GM15510 (cell line): ENCODE results near the gene GTF2H3.

Experiments used
- POLR2A ChIP-seq: IDR thresholded peaks from 3 replicates; pipeline ENCODE4 v1.6.1; 2011; ENCODE audit warnings: borderline replicate concordance; ENCODE audit not compliant: insufficient read length; ENCODE audit errors: extremely low read depth

GTF2H3 gene

DNA sequence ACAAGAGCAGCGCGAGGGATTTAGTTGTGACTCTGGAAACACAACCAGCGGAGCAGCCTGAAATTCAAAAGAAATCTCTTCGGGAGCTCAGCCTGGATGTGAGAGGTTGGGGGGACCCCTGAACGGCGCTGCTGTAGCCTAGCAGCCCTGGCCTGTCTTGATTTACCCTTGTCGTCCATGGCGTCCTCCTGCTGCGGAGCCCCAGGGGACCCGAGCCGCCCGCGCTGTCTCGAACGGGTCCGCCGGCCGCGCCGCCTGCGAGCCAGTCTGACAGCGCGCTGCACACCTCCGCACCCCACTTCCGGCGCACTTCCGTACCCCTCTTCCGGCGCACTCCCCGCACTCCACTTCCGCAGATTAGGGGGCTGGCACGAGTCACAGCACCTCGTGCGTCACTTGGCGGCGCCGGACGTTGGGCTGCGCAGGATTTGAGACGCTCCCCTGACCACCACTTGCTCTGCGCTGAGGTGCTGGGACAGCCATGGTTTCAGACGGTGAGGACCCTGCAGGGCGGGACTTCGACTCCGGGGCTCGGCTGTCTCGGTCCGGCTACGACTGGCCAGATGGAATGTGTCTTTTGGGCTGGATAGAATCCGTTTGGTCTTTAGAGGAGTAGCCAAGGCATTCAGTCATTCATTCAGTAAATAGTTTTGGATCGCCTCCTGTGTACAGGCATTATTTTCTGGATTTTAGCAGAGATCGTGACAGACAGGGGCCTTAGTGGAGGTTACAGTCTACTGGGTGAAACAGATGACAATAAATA, at the start of gene GTF2H3, which contains the start of gene EIF2B1:
Gene GTF2H3 (plus strand): TSS at position 451 of the 763 bp plus-strand sequence. CDS start 31 bp downstream, at position 482.
Gene EIF2B1 (minus strand): TSS at position 308 of the 763 bp plus-strand sequence. CDS start 129 bp downstream, at position 179.
- peak; percentile 96 for TF ChIP-seq POLR2A

DNA sequence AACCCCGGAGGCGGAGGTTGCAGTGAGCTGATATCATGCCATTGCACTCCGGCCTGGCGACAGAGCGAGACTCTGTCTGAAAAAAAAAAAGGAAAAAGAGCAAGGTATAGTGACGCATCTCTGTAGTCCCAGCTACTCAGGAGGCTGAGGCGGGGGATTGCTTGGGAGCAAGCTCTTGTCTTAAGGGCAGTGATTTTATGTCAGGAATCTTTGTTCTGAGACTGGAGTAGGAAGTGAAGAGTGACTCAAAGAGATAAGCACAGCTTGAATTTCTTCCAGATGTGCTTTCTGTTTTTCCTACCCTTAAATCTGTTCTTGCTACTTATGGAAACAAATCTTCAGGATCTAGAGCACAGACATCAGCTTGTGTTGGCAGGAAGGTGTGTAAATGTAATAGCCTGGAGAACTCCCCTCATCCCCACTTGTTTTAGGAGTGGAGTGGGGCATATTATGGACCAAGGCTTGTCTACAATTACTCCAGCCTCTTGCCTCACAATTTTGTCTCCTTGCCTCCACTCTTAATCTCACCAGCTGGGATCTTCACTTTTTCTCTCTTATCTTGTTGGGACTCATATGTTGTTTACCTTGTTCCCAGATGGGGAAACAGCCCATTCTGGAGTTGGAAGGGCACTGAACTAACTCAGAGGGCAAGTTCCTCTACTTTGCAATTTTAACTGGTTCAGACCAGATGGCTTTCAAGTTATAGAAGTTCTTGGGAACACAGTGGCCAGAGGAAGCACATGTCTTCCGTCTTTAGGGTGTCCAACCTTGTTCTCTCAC, 41.7 kb upstream of the GTF2H3 start:
- no peak for TF ChIP-seq POLR2A

DNA sequence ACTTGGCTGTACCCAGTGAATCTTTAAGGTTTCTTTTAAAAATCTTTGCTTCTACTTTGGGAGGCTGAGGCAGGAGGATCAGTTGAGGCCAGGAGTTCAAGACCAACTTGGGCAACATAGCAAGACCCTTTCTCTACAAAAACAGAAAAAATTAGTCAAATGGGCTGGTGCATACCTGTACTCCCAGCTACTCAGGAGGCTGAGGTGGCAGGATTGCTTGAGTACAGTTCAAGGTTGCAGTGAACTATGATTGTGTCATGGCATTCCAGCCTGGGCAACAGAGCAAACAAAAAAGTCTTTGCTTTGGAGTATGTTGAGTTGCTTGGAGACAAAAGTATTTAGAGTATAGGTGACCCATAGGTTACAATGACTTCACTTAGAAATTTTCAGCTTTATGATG, 37.9 kb upstream of the GTF2H3 start:
- no peak for TF ChIP-seq POLR2A

DNA sequence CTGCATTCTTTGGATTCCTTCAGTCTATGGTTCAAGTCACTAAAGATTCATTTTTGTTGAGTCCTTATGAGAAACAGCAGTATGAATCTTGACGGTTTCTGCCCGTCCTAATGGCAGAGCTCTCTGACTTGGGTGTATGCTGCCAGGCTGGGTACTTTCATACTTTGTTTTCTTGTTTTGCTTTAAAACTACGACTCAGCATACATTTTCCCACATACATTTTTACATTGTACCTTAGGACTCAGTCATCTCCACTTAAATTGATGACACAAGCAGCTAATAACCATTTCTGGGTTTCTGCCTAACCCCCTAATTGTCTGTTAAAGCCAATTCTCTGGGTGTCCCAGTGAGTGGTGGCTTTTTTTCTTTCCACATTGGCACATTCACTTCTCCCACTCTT, 36.5 kb upstream of the GTF2H3 start:
- no peak for TF ChIP-seq POLR2A

DNA sequence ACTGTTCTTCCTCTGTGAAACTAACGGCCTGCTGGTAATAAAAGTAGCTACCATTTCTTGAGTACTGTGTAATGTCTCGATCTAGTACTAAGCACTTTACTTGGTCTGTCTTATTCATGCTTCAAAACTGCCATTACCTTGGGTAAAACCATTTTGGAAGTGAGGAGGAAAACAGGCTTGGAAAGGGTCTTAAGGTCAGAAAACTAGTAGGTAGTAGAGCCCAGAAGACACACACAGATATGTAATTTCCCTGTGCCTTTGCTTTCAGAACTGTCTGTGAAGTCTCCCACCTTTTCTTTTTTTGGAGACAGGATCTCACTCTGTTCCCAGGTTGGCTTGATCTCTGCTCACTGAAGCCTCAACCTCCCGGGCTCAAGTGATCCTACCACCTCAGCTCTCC, 35.1 kb upstream of the GTF2H3 start:
- no peak for TF ChIP-seq POLR2A

DNA sequence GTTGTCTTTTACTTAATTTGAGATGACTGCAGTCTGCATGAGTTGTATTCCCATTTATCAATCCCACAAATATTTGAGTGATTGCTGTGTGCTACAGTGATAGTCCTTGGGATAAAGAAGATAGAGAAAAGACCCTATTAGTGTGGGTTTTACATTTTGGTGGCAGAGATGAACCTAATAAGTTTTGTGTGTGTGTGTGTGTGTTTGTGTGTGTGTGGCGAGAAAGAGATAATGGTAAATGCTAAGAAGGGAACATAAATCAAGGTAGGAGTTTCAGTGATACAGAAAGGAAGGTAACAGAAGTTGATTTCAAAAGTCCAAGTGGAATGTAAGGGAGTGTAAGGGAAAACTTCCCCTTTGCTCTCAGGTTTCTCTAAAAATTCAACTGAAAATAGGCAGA, 34.3 kb upstream of the GTF2H3 start:
- TF ChIP-seq POLR2A = no peak

DNA sequence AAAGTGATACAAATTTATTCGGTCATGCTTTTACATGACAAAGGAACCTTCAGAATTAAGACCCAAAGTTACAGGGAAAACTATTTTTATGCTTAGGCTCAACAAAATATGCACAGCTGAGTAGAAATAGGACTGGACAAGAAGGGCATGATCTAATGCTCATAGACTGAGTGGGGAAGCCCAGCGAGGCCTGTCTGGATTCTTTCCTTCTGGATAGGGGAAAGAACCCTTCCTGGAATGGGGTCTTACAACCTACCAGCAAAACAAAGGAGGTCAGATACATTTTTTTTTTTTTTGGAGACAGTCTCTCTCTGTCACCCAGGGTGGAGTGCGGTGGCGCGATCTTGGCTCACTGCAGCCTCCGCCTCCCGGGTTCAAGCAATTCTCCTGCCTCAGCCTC, 33.9 kb upstream of the GTF2H3 start:
- no peak for TF ChIP-seq POLR2A

DNA sequence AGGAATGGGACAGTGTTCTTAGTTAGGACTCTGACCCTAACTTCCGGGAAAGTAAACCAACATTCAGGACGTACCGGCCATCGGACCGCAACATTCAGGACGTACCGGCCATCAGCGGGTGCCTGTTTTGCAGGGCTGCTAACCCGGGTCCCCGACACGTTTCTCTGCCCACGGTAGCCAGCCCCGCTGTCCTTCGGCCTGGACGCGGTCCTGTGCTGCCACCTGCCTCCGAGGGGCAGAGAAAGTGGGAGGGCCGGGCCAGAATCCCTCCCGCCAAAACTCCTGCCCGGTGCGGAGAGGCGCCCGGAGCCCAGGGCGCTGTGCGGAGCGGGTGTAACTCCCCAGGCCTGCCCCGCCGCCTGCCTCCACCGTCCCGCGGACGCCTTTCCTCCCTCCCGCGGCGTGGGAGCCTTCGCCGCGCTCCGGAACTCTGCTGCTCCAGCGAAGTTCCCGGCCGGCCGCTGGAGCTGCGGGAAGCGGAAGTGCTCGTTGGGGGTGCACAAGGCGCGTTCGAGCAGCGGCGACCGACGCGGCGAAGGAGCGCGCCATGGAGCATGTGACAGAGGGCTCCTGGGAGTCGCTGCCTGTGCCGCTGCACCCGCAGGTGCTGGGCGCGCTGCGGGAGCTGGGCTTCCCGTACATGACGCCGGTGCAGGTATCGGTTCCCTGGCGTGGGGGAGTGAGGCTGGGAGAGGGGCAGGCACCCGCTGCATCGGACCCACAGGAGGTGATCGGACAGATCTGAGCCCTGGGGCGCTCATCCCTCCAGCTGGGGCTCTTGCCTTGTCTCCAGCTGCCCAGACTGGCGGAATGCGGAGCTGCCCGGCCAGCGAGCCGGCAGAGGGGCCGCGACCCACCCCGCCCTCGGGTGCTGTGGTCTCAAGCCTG, 31.8 kb upstream of the GTF2H3 start, which contains the start of gene DDX55:
Gene DDX55 (plus strand): TSS at position 498 of the 888 bp plus-strand sequence. CDS start 50 bp downstream, at position 548.
- TF ChIP-seq POLR2A = peak; percentile 91

DNA sequence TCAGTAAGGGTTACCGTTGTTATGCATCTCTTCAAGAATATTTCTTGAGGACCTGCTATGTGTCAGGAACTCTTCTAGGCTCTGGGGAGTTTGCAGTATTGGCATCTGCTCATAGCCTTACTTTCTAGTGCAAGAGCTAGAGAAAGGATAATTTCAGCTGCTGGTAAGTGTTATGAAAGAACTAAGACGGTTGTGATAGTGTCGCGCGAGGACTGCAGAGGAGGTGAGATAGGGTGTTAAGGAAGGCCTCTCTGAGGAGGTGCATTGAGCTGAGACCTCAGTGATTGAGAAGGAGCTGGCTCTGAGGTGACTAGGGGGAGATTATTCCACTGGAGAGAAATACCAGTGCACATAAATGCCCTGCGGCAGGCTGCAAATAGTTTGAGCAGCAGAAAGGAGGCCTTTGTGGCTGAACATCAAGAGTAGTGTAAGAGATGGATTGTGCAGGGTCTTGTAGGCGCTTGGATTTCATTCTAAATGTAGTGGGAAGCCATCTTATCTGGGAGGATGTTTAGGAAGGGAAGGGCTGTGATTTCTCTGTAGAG, 30.9 kb upstream of the GTF2H3 start:
- TF ChIP-seq POLR2A = no peak

DNA sequence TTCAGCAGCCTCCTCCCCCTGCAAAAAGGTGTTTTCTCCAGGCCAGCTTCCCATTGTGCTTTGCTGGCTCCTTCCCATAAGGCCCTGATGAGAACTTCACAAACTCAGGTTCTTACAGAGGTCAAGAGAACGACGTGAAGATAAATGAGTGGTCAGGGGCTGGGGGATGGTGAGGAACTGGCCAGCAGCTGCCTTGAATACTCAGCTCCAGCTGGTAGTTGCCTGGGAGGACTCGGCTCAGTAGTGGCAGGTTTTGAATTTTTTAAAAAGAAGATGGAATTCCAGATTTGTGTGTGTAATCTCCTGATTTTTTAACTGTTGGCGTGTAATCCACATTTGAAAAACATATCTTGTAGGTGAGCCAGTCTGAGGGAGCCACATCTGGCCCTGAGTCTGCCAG, 25.9 kb upstream of the GTF2H3 start:
- TF ChIP-seq POLR2A = no peak

DNA sequence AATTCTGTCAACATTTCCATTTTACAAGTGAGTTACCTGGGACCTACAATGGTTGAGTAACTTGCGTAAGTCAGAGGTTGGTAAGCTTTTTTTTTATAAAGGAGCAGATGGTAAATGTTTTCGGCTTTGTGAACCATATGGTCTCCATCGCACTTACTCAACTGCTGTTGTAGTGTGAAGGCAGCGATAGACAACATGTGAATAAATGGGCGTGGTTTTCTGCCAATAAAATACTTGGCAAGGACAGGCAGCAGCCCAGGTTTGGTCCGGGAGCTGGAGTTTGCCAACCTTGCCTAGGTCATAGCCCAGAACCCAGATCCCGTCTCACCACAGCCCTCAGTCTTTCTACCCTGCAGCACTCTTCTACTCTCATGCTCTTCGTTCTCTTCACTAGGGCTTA, 25.4 kb upstream of the GTF2H3 start:
- TF ChIP-seq POLR2A = no peak

DNA sequence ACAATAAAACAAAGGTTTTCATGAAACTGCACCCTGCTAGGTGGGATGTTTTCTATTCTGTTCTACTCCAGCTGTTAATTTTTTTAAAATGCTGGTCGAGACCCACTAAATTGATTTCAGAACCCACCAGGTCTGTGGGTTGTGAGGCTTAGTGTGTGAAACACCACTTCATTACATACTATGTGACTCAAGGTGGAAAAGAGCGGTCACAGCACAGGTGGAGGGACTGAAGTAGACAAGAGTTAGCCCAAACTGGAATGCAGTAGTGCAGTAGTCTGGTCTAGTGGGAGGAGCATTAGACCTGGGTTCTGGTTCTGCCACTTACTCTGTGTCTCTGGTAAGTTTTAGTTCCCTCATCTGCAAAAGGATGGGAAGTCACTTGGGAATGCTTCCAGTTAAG, 19.5 kb upstream of the GTF2H3 start:
- TF ChIP-seq POLR2A = no peak

DNA sequence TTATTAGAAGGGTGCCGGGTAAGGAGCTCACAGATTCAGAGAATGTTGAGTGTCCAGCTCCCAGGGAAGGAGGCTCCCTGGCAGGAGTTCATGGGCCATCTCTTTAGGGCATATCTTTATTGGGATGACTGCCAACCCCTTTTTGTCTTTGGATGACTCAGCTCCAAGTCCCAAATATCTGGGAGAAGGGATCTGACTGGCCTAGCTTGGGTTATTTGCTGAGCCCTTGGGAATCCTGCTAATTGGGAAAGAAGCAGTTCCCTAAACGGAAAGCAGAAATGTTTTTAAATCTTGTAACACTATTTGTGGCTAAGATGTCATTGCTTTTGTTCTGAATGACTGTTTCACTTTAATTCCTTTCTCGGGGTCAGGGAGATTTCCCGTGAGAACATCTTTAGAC, 19.1 kb upstream of the GTF2H3 start:
- TF ChIP-seq POLR2A = no peak

DNA sequence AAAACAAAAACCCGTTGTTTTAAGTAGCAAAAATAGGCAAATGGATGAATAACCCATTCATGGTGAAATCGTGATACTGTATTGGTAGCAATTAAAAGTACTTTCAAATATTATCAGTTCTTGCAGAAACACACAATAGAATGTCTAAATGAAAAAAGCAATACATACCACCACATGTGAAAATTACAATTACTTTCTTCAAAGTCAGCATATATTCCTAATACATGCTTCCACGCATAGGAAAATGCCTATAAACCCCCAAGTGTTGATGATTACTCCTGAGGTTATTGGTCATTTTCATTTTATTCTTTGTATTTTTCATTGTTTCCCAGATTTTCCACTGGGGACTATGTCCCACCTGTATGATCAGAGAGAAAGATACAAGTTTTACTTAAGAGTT, 16.5 kb upstream of the GTF2H3 start:
- no peak for TF ChIP-seq POLR2A
